K562 (cell line): ENCODE measurements around the gene HRH4. TPM values are rescaled to one million over a fixed set of nuclear protein-coding genes. Genes with fewer than 3 reads are reported as not detected.

Experiments
- ATAC-seq: fragments of 200-7000 bp; cut with Tn5 transposase; 3 replicates; pipeline ENCODE4 v1.9.1; 2020; ENCODE audit warnings: moderate library complexity
- BruUV-seq: library from RNA; stranded (reverse); fragments of 400-500 nt; replicated peaks from 2 replicates; lab custom pipeline; 2021; lab: Mats Ljungman, UMichigan
- CTCF ChIA-PET: fragments of 300-600 bp; formaldehyde crosslinking; extraction: SDS; loops from one replicate; lab custom pipeline; 2021; ENCODE audit warnings: low intra/inter-chr PET ratio; lab: Yijun Ruan, JAX
- POLR2A ChIA-PET: fragments of 300-600, 350-650 bp; sonication (Branson Sonifier 250); formaldehyde crosslinking; extraction: SDS; loops from one replicate; lab custom pipeline; 2021; ENCODE audit warnings: antibody characterized with exemption, inconsistent platforms; lab: Yijun Ruan, JAX
- DNase-seq, 4 experiments: peaks; one replicate each; pipeline versions ENCODE4 v3.0.0 to v3.0.0-alpha.2; 2011 to 2018; ENCODE audit warnings: low spot score in 3 of 4, mixed read lengths in 3 of 4; ENCODE audit errors: extremely low read depth in 1 of 4
- FAIRE-seq: peaks from 2 replicates; lab custom pipeline; 2011; peaks lifted over from hg19 to GRCh38; lab: Jason Lieb, UNC
- H2AFZ ChIP-seq: 2 replicates; pipeline ENCODE4 v1.6.0; 2011; ENCODE audit warnings: low read depth, low read length, control low read depth, inconsistent platforms
- H3K27ac ChIP-seq: fragments of 200-600 bp; 3 replicates; pipeline ENCODE4 v1.8.0; 2011; ENCODE audit warnings: low read depth, mild to moderate bottlenecking, control low read depth, inconsistent platforms, low read length, moderate library complexity, mixed read lengths; ENCODE audit errors: extremely low read depth
- H3K27me3 ChIP-seq, 2 experiments: fragments of 300-600 bp in 1 of 2; 2 replicates in 1 of 2; 3 replicates in 1 of 2; pipeline versions ENCODE4 v1.6.0 to v1.8.0; 2011; ENCODE audit warnings: inconsistent platforms in 2 of 2, low read length in 2 of 2, mild to moderate bottlenecking in 1 of 2, mixed read lengths in 1 of 2, moderate library complexity in 1 of 2; ENCODE audit not compliant: control insufficient read depth in 2 of 2, insufficient read depth in 2 of 2
- H3K36me3 ChIP-seq: fragments of 300-600 bp; 3 replicates; pipeline ENCODE4 v1.8.0; 2011; ENCODE audit warnings: mild to moderate bottlenecking, low read length, inconsistent platforms; ENCODE audit not compliant: control insufficient read depth, insufficient read depth
- H3K4me1 ChIP-seq, 2 experiments: fragments of 200-600 bp in 1 of 2; replicated peaks in 1 of 2; 2 replicates in 1 of 2; 3 replicates in 1 of 2; pipeline versions ENCODE4 v1.5.1 to v1.8.0; 2011; ENCODE audit warnings: inconsistent platforms in 2 of 2, low read length in 2 of 2, mild to moderate bottlenecking in 1 of 2, mixed read lengths in 1 of 2, moderate library complexity in 1 of 2; ENCODE audit not compliant: control insufficient read depth in 2 of 2, insufficient read depth in 2 of 2
- H3K4me2 ChIP-seq: 2 replicates; pipeline ENCODE4 v1.6.1; 2011; ENCODE audit warnings: low read length, control low read depth, inconsistent platforms, mixed read lengths; ENCODE audit not compliant: insufficient read depth
- H3K4me3 ChIP-seq: fragments of 200-600 bp; sonication (generic), shearing (Covaris generic); 2 replicates; pipeline ENCODE4 v1.5.1; 2016; ENCODE audit warnings: control low read depth, inconsistent platforms
- H3K79me2 ChIP-seq: fragments of 200-600 bp; 3 replicates; pipeline ENCODE4 v1.8.0; 2011; ENCODE audit warnings: low read length, inconsistent platforms; ENCODE audit not compliant: control insufficient read depth, insufficient read depth
- H3K9ac ChIP-seq, 2 experiments: 2 replicates each; pipeline versions ENCODE4 v1.6.0 to v1.6.1; 2011; ENCODE audit warnings: low read depth in 2 of 2, low read length in 2 of 2, control low read depth in 1 of 2, inconsistent platforms in 1 of 2, mild to moderate bottlenecking in 1 of 2, mixed read lengths in 1 of 2; ENCODE audit not compliant: insufficient read depth in 1 of 2
- H3K9me1 ChIP-seq: one replicate; pipeline ENCODE4 v1.6.0; 2011; ENCODE audit warnings: inconsistent platforms, mild to moderate bottlenecking, low read length, moderate library complexity; ENCODE audit not compliant: control insufficient read depth, insufficient read depth
- H3K9me3 ChIP-seq: replicated peaks from 2 replicates; pipeline ENCODE4 v1.5.1; 2011; ENCODE audit warnings: low read depth, low read length, inconsistent platforms; ENCODE audit not compliant: control insufficient read depth, insufficient read depth
- H4K20me1 ChIP-seq: replicated peaks from 2 replicates; pipeline ENCODE4 v1.6.1; 2011; ENCODE audit warnings: low read length, inconsistent platforms, mixed read lengths; ENCODE audit not compliant: control insufficient read depth, insufficient read depth
- TFAP4 ChIP-seq: sonication (generic); formaldehyde crosslinking; IDR thresholded peaks from 2 replicates; pipeline ENCODE4 v1.8.0; 2022; ENCODE audit warnings: missing genetic modification reagents, mild to moderate bottlenecking, moderate library complexity, borderline replicate concordance
- ZNF280A ChIP-seq: fragments of 450-650 bp; IDR thresholded peaks from 2 replicates; pipeline ENCODE4 v1.6.1; 2018; ENCODE audit warnings: mild to moderate bottlenecking, low read depth; ENCODE audit not compliant: partially characterized antibody
- ZNF511 ChIP-seq: sonication (generic); formaldehyde crosslinking; IDR thresholded peaks from 2 replicates; pipeline ENCODE4 v1.8.0; 2022; ENCODE audit warnings: mild to moderate bottlenecking, missing genetic modification reagents
- ZZZ3 ChIP-seq: fragments of 450-650 bp; IDR thresholded peaks from 2 replicates; pipeline ENCODE4 v1.6.1; 2016; ENCODE audit warnings: antibody characterized with exemption, mild to moderate bottlenecking, moderate library complexity
- WGBS: fragments of 100-300 bp; shearing (Covaris generic); methylation state at CpG from one replicate; pipeline ENCODE4 v1.1.6; 2016; ENCODE audit warnings: low coverage, mixed read lengths; ENCODE audit not compliant: insufficient coverage; ENCODE audit errors: missing lambda C conversion rate; 5-methylcytosine and 5-hydroxymethylcytosine counted together
- in situ Hi-C: fragments of 300-500 bp; cut with MboI; formaldehyde crosslinking; loops from 4 replicates; pipeline ENCODE4 v1.15.0; 2018; ENCODE audit warnings: inconsistent platforms, mixed read lengths
- intact Hi-C: fragments of 100-400 bp; cut with micrococcal nuclease; formaldehyde crosslinking; loops from 2 replicates; pipeline ENCODE4 v1.14.2; 2022
- polyA plus RNA-seq, 8 experiments: library from polyadenylated mRNA; depleted of rRNA in 4 of 8; stranded (reverse) in 5 of 8; unstranded in 3 of 8; fragments of >200 nt; fragmentation: Nextera tagmentation in 2 of 8; fragmentation: Illumina TruSeq in 1 of 8; extraction: Ambion mirVana in 2 of 8; extraction: Trizol in 1 of 8; gene quantifications; 2 replicates each; pipeline versions ENCODE4 v1.2.1 to v1.2.3, GENCODE V29; 2011 to 2014; ENCODE audit warnings: inconsistent platforms in 1 of 8, missing spikeins in 1 of 8
- total RNA-seq, 7 experiments: library from RNA; depleted of rRNA in 6 of 7; stranded (reverse); fragments of >200 nt in 6 of 7; fragmentation: Illumina TruSeq in 2 of 7; extraction: Trizol in 2 of 7; gene quantifications; 2 replicates each; pipeline versions ENCODE4 v1.2.1 to v1.2.3, GENCODE V29; 2011 to 2021; ENCODE audit warnings: low replicate concordance in 1 of 7

Gene HRH4
- total and polyA plus RNA-seq, 9 of the 15 experiments (the other 6 are each of a cell fraction or from before 2014, with no cell fraction given) = not detected

- in situ Hi-C loops = no loop called here
- ChIA-PET POLR2A (interaction anchor here (1.4 kb wide), 1 partner anchor 10 kb away, joined by 8 read pairs; the partner anchor contains the start of gene IMPACT), CTCF (no interaction called here)
- Histone ChIP-seq H3K9me3 (no peaks in the 10 kb centered on the region), H3K4me1 (no peaks in the 10 kb centered on the region), H3K4me3 (no peak overlapping the region), H4K20me1 (no peaks in the 10 kb centered on the region), H2AFZ (no peak overlapping the region), H3K27ac (no peak overlapping the region), H3K9me1 (no peaks in the 10 kb centered on the region), H3K4me2 (no peak overlapping the region), H3K9ac (no peak overlapping the region), H3K79me2 (no peaks in the 10 kb centered on the region), H3K36me3 (no peaks in the 10 kb centered on the region), H3K27me3 (no peaks in the 10 kb centered on the region)
- intact Hi-C loops = no loop called here
- BruUV-seq = no TSS peak
- 37% methylated on average over 1 of the region's 1 CpG for WGBS
- TF ChIP-seq ZNF280A = no peak
- no peak for TF ChIP-seq ZZZ3
- no peak for TF ChIP-seq ZNF511
- no peak for TF ChIP-seq TFAP4
- DNase-seq (no peak), ATAC-seq (no peak), FAIRE-seq (peak; percentile 37)
Observed at GRCh38 chr18:24436939-24437338, 23.5 kb upstream of the HRH4 start.
